DOHH2 (cell line): ENCODE measurements around the gene PPA1.
"Not testable (repeated sequence)": the region's sequence is repeated elsewhere in the genome, so short reads cannot be mapped to it uniquely, and the experiment has no call there.

Source experiments
- H3F3A ChIP-seq: fragments of 200-600 bp; sonication (generic), shearing (Covaris generic); 2 replicates; pipeline ENCODE4 v1.6.0; 2016; ENCODE audit warnings: antibody characterized with exemption, mild to moderate bottlenecking; ENCODE audit not compliant: control insufficient read depth, insufficient read depth
- H3K27ac ChIP-seq: fragments of 200-600 bp; sonication (generic); 2 replicates; pipeline ENCODE4 v1.5.1; 2014; ENCODE audit warnings: low read depth, mild to moderate bottlenecking, low read length, moderate library complexity
- H3K27me3 ChIP-seq: fragments of 200-600 bp; sonication (generic); 2 replicates; pipeline ENCODE4 v1.6.1; 2014; ENCODE audit warnings: mild to moderate bottlenecking, low read length, mixed read lengths; ENCODE audit not compliant: control insufficient read depth
- H3K36me3 ChIP-seq: fragments of 200-600 bp; sonication (generic); 2 replicates; pipeline ENCODE4 v1.6.1; 2014; ENCODE audit warnings: mild to moderate bottlenecking, low read length, moderate library complexity, mixed read lengths; ENCODE audit not compliant: control insufficient read depth
- H3K4me1 ChIP-seq: fragments of 200-600 bp; sonication (generic); 2 replicates; pipeline ENCODE4 v1.6.1; 2014; ENCODE audit warnings: mild to moderate bottlenecking, low read length, mixed read lengths; ENCODE audit not compliant: control insufficient read depth
- H3K4me2 ChIP-seq: fragments of 200-600 bp; sonication (generic); 2 replicates; pipeline ENCODE4 v1.6.0; 2014; ENCODE audit warnings: mild to moderate bottlenecking, low read length, moderate library complexity
- H3K4me3 ChIP-seq: fragments of 200-600 bp; sonication (generic); 2 replicates; pipeline ENCODE4 v1.5.1; 2014; ENCODE audit warnings: mild to moderate bottlenecking, low read length, mixed read lengths
- H3K79me2 ChIP-seq: fragments of 200-600 bp; sonication (generic); 2 replicates; pipeline ENCODE4 v1.6.1; 2014; ENCODE audit warnings: mild to moderate bottlenecking, low read length, mixed read lengths; ENCODE audit not compliant: control insufficient read depth
- H3K9me2 ChIP-seq: fragments of 200-600 bp; sonication (generic); replicated peaks from 2 replicates; pipeline ENCODE4 v1.6.1; 2014; ENCODE audit warnings: mild to moderate bottlenecking, low read length, mixed read lengths; ENCODE audit not compliant: control insufficient read depth
- H3K9me3 ChIP-seq: fragments of 200-600 bp; sonication (generic); 2 replicates; pipeline ENCODE4 v1.6.1; 2014; ENCODE audit warnings: antibody characterized with exemption, low read length, mixed read lengths; ENCODE audit not compliant: control insufficient read depth, insufficient read depth
- H4K20me1 ChIP-seq: fragments of 200-600 bp; sonication (generic); 2 replicates; pipeline ENCODE4 v1.6.0; 2014; ENCODE audit warnings: low read depth, mild to moderate bottlenecking, antibody characterized with exemption, low read length, moderate library complexity; ENCODE audit not compliant: control insufficient read depth, insufficient read depth
- EZH2phosphoT487 ChIP-seq: fragments of 200-600 bp; sonication (generic); IDR thresholded peaks from 2 replicates; pipeline ENCODE4 v1.6.1; 2017; ENCODE audit warnings: borderline replicate concordance, mild to moderate bottlenecking, antibody characterized with exemption, low read length, moderate library complexity, mixed read lengths
- TF ChIP-seq, protein P1 (sequence below): fragments of 200-600 bp; sonication (generic); IDR thresholded peaks from one replicate; pipeline ENCODE4 v1.5.1; 2014; ENCODE audit warnings: antibody characterized with exemption, mild to moderate bottlenecking, low read depth, low read length; ENCODE audit not compliant: poor library complexity, severe bottlenecking

PPA1 gene

DNA sequence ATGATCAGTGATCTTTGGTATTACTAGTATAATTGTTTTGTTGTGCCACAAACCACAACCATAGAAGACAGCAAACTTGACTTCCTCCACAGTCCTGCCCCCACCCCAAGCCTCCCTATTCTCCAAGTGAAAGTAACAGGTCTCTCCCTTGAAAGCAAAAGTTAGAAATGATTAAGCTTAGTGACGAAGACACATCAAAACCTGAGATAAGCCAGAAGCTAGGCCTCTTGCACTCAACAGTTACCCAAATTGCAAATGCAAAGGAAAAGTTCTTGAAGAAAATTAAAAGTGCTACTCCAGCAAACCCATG is 70.4 kb downstream of the PPA1 start:
- Histone ChIP-seq H3K4me3 (no peak overlapping the region), H3K4me1 (peaks cover 44% of the 10 kb centered on the region), H3K9me3 (no peaks in the 10 kb centered on the region), H3K9me2 (no peaks in the 10 kb centered on the region), H3K4me2 (no peak overlapping the region), H3K27ac (no peak overlapping the region), H3K36me3 (peaks cover 86% of the 10 kb centered on the region), H3F3A (peaks cover 4% of the 10 kb centered on the region; the same call in 1 of the 2 replicates), H3K27me3 (no peaks in the 10 kb centered on the region), H3K79me2 (peaks cover 82% of the 10 kb centered on the region), H4K20me1 (peaks cover 21% of the 10 kb centered on the region)
- TF ChIP-seq EZH2phosphoT487: no peak
- TF ChIP-seq, protein P1, sequence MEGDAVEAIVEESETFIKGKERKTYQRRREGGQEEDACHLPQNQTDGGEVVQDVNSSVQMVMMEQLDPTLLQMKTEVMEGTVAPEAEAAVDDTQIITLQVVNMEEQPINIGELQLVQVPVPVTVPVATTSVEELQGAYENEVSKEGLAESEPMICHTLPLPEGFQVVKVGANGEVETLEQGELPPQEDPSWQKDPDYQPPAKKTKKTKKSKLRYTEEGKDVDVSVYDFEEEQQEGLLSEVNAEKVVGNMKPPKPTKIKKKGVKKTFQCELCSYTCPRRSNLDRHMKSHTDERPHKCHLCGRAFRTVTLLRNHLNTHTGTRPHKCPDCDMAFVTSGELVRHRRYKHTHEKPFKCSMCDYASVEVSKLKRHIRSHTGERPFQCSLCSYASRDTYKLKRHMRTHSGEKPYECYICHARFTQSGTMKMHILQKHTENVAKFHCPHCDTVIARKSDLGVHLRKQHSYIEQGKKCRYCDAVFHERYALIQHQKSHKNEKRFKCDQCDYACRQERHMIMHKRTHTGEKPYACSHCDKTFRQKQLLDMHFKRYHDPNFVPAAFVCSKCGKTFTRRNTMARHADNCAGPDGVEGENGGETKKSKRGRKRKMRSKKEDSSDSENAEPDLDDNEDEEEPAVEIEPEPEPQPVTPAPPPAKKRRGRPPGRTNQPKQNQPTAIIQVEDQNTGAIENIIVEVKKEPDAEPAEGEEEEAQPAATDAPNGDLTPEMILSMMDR: no peak

DNA sequence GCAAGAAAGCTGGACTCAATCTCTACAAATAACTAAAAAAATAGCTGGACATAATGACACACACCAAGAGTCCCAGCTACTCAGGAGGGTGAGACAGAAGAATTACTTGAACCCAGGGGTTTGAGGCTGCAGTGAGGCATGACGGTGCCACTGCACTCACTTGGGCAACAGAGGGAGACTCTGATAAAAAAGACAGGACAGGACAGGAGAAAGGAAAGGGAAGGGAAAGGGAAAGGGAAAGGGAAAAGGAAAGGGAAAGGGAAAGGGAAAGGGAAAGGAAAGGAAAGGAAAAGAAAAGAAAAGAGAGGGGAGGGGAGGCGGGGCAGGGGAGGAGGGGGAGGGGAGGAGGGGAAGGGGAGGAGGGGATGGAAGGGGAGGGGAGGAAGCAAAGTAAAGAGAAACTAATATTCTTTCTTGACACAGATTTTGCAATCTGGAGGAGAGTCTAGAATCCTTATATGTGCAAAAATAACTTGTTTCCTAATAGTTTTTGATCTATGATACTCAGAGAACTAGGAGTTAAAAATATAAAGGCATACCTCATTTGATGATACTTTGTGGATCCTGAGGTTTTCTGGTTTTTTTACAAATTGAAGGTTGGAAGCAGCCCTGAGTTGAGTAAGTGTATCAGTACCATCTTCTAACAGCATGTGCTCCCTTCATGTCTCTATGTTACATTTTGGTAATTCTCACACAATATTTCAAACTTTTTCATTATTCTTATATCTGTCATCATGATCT is 70.9 kb downstream of the PPA1 start:
- peaks cover 86% of the 10 kb centered on the region for H3K36me3 ChIP-seq
- H3K79me2 ChIP-seq: peaks cover 76% of the 10 kb centered on the region
- H3K27me3 ChIP-seq: no peaks in the 10 kb centered on the region
- H3K27ac ChIP-seq: no peak overlapping the region
- no peak overlapping the region for H3K4me2 ChIP-seq
- no peak overlapping the region for H3K4me3 ChIP-seq
- no peaks in the 10 kb centered on the region for H3K9me3 ChIP-seq
- H3K9me2 ChIP-seq: no peaks in the 10 kb centered on the region
- peaks cover 4% of the 10 kb centered on the region; the same call in 1 of the 2 replicates for H3F3A ChIP-seq
- TF ChIP-seq, protein P1: no peak
- no peak for TF ChIP-seq EZH2phosphoT487
- H4K20me1 ChIP-seq: peaks cover 21% of the 10 kb centered on the region
- peaks cover 39% of the 10 kb centered on the region for H3K4me1 ChIP-seq

DNA sequence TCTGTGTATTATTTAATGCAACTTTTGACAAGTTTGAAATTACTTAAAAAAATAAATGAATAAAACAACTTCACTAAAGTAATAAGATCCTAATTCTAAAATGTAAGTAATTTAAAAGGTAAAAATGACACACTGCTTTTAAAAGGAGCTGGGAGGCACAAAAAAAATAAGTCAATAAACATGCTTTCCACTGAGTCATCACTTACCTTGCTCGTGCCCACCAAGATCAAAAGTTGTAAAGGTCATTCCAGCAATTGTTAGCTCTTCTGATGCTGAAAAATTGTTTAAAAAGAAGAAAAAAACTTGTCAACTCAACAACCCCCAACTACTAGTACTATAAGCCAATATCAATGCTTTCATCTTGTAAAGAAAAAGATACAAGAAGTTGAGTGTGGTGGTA is 72.4 kb downstream of the PPA1 start:
- Histone ChIP-seq H3K27me3 (no peaks in the 10 kb centered on the region), H3K79me2 (peaks cover 61% of the 10 kb centered on the region), H3K9me2 (no peaks in the 10 kb centered on the region), H3K4me3 (no peak overlapping the region), H3F3A (peaks cover 4% of the 10 kb centered on the region; the same call in 1 of the 2 replicates), H3K27ac (no peak overlapping the region), H3K4me2 (no peak overlapping the region), H3K4me1 (peaks cover 25% of the 10 kb centered on the region), H3K9me3 (no peaks in the 10 kb centered on the region), H3K36me3 (peaks cover 88% of the 10 kb centered on the region), H4K20me1 (peaks cover 14% of the 10 kb centered on the region)
- no peak for TF ChIP-seq EZH2phosphoT487
- TF ChIP-seq, protein P1: no peak

DNA sequence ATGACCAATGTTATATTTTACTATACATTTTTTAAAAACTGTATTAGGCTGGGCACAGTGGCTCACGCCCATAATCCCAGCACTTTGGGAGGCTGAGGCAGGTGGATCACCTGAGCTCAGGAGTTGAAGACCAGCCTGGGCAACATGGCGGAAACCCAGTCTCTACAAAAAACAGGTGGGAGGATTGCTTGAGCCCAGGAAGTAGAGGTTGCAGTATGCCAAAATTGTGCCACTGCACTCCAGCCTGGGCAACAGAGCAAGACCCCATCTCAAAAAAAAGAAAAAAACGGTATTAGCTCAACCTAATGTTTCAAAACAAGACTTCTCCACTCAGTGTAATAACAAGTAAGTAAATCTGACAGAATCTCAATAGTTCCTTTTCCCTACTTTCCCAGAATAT is 73.9 kb downstream of the PPA1 start:
- H3K9me2 ChIP-seq, H3K4me3 ChIP-seq, H3K9me3 ChIP-seq, H4K20me1 ChIP-seq, H3K27ac ChIP-seq, H3K4me2 ChIP-seq, H3K27me3 ChIP-seq, H3F3A ChIP-seq: not testable (repeated sequence)
- H3K4me1 ChIP-seq: peaks cover 18% of the 10 kb centered on the region
- H3K79me2 ChIP-seq: peaks cover 47% of the 10 kb centered on the region
- peaks cover 91% of the 10 kb centered on the region for H3K36me3 ChIP-seq
